Measurements from ENCODE around the gene GPR61.

The GPR61 gene

GRCh38 chr1:109541102-109541501 is 1.4 kb downstream of the GPR61 start:
- Histone ChIP-seq H3K4me1 (ENCODE audit: control insufficient read depth, insufficient read depth, low read length) (peaks cover 7% of the 10 kb centered on the region), H3K36me3 (ENCODE audit: insufficient read depth, low read length) (no peaks in the 10 kb centered on the region), H3K4me2 (ENCODE audit: low read length) (no peak overlapping the region), H3K4me3 (ENCODE audit: low read length) (no peak overlapping the region), H3K27me3 (ENCODE audit: control insufficient read depth, insufficient read depth, low read length) (peaks cover 12% of the 10 kb centered on the region), H3K9ac (ENCODE audit: low read depth, low read length) (no peak overlapping the region), H3K9me3 (replicated peaks; ENCODE audit: low read length) (no peaks in the 10 kb centered on the region)

DNA sequence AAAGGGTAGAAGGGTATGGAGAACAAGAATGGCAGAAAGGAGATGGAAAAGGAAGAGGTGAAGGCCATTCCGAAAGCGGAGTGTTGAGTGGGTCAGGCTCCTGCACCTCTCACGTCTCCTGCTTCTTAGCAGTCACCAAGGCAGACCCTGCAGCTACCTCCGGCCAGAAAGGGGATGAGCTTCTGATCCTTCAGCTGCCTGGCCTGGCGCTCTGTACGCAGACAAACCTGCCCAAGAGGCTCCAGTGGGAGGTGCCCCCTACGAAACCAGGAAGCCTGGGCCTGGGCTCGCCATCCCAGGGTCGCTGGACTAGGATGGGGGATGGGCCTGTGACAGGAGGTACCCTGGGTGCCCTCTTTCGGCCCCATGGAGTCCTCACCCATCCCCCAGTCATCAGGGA is 3.0 kb downstream of the GPR61 start:
- Histone ChIP-seq H3K4me3 (ENCODE audit: low read length) (no peak overlapping the region), H3K4me2 (ENCODE audit: low read length) (no peak overlapping the region), H3K9ac (ENCODE audit: low read depth, low read length) (no peak overlapping the region), H3K27me3 (ENCODE audit: control insufficient read depth, insufficient read depth, low read length) (peaks cover 12% of the 10 kb centered on the region), H3K4me1 (ENCODE audit: control insufficient read depth, insufficient read depth, low read length) (peaks cover 19% of the 10 kb centered on the region), H3K9me3 (replicated peaks; ENCODE audit: low read length) (no peaks in the 10 kb centered on the region), H3K36me3 (ENCODE audit: insufficient read depth, low read length) (no peaks in the 10 kb centered on the region)

DNA sequence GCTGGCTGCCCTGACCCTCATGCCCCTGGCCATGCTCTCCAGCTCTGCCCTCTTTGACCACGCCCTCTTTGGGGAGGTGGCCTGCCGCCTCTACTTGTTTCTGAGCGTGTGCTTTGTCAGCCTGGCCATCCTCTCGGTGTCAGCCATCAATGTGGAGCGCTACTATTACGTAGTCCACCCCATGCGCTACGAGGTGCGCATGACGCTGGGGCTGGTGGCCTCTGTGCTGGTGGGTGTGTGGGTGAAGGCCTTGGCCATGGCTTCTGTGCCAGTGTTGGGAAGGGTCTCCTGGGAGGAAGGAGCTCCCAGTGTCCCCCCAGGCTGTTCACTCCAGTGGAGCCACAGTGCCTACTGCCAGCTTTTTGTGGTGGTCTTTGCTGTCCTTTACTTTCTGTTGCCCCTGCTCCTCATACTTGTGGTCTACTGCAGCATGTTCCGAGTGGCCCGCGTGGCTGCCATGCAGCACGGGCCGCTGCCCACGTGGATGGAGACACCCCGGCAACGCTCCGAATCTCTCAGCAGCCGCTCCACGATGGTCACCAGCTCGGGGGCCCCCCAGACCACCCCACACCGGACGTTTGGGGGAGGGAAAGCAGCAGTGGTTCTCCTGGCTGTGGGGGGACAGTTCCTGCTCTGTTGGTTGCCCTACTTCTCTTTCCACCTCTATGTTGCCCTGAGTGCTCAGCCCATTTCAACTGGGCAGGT is 3.8 kb downstream of the GPR61 start:
- Histone ChIP-seq H3K4me3 (ENCODE audit: low read length) (no peak overlapping the region), H3K27me3 (ENCODE audit: control insufficient read depth, insufficient read depth, low read length) (peaks cover 12% of the 10 kb centered on the region), H3K4me1 (ENCODE audit: control insufficient read depth, insufficient read depth, low read length) (peaks cover 19% of the 10 kb centered on the region), H3K9ac (ENCODE audit: low read depth, low read length) (no peak overlapping the region), H3K36me3 (ENCODE audit: insufficient read depth, low read length) (no peaks in the 10 kb centered on the region), H3K9me3 (replicated peaks; ENCODE audit: low read length) (no peaks in the 10 kb centered on the region), H3K4me2 (ENCODE audit: low read length) (no peak overlapping the region)

DNA sequence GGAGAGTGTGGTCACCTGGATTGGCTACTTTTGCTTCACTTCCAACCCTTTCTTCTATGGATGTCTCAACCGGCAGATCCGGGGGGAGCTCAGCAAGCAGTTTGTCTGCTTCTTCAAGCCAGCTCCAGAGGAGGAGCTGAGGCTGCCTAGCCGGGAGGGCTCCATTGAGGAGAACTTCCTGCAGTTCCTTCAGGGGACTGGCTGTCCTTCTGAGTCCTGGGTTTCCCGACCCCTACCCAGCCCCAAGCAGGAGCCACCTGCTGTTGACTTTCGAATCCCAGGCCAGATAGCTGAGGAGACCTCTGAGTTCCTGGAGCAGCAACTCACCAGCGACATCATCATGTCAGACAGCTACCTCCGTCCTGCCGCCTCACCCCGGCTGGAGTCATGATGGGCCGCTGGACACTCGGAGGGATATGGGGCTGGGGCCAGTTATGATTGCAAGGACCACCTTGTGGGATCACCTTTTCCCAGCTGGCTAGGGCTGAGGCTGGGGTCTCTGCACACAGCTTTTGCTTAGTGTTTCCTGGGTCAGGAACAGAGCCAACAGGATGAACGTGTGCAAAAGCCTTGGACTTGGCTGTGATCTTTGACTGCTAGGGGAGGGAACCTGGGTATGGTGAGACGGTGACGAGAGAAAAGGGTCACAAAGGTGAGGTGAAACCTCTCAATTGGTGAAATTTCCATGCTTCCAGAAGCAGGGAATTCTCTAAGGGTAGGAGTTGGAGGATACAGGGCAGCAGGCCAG is 4.5 kb downstream of the GPR61 start:
- peaks cover 19% of the 10 kb centered on the region for H3K4me1 ChIP-seq (ENCODE audit: control insufficient read depth, insufficient read depth, low read length)

DNA sequence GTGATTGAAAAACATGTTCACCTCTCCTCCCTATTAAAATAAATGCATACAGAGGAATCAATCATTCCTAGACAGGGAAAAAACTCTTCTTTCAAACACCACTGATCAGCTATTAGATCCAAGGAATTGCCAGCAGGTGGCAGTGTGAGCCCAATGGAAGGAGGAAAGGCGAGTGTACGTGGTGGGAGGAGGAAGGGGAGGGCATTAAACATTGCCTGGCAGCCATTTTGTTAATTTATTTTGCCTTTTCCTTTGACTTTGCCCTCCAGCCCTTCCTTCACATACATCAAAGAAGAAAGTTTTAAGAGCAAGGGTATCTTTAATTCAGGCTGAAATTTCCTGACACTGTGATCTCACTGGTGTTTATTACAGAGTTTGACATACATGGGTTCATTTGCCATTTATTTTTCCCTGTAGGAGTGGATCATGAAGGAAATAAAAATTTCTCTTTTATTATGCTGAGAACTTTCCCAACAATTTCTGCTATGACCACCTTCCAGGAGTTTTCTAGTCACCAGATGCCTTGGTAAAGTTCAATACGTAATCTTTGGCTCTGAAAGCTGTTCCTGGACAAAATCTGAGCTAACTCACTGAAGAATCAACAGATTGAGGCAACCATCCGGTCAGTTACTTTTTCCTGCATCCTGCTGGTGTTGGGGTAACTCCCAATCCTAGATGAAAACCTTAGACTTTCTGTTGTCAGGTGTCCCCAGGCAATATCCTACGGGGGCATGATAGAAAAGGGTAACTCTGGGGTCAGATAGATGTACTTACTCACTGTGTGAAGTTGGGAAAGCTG is 6.8 kb downstream of the GPR61 start:
- H3K9ac ChIP-seq (ENCODE audit: low read depth, low read length) = peak overlapping the region; percentile 99
- H3K9me3 ChIP-seq (replicated peaks; ENCODE audit: low read length) = no peaks in the 10 kb centered on the region
- H3K4me1 ChIP-seq (ENCODE audit: control insufficient read depth, insufficient read depth, low read length) = peaks cover 35% of the 10 kb centered on the region
- peak overlapping the region; percentile 99 for H3K4me3 ChIP-seq (ENCODE audit: low read length)
- no peaks in the 10 kb centered on the region for H3K36me3 ChIP-seq (ENCODE audit: insufficient read depth, low read length)
- H3K4me2 ChIP-seq (ENCODE audit: low read length) = peak overlapping the region; percentile 92
- peaks cover 5% of the 10 kb centered on the region for H3K27me3 ChIP-seq (ENCODE audit: control insufficient read depth, insufficient read depth, low read length)

More for the DNA sequence above, 4.5 kb downstream of the GPR61 start:
- H3K36me3 ChIP-seq (ENCODE audit: insufficient read depth, low read length) = no peaks in the 10 kb centered on the region
- no peak overlapping the region for H3K4me2 ChIP-seq (ENCODE audit: low read length)
- H3K9ac ChIP-seq (ENCODE audit: low read depth, low read length) = no peak overlapping the region
- H3K9me3 ChIP-seq (replicated peaks; ENCODE audit: low read length) = no peaks in the 10 kb centered on the region
- no peak overlapping the region for H3K4me3 ChIP-seq (ENCODE audit: low read length)
- H3K27me3 ChIP-seq (ENCODE audit: control insufficient read depth, insufficient read depth, low read length) = peaks cover 12% of the 10 kb centered on the region

GRCh38 chr1:109547463-109548320 is 8.0 kb downstream of the GPR61 start:
- H3K4me2 ChIP-seq (ENCODE audit: low read length) = peak overlapping the region; percentile 92
- H3K36me3 ChIP-seq (ENCODE audit: insufficient read depth, low read length) = peaks cover 3% of the 10 kb centered on the region
- H3K27me3 ChIP-seq (ENCODE audit: control insufficient read depth, insufficient read depth, low read length) = no peaks in the 10 kb centered on the region
- H3K9ac ChIP-seq (ENCODE audit: low read depth, low read length) = peak overlapping the region; percentile 99
- peak overlapping the region; percentile 99 for H3K4me3 ChIP-seq (ENCODE audit: low read length)
- no peaks in the 10 kb centered on the region for H3K9me3 ChIP-seq (replicated peaks; ENCODE audit: low read length)
- peaks cover 30% of the 10 kb centered on the region for H3K4me1 ChIP-seq (ENCODE audit: control insufficient read depth, insufficient read depth, low read length)

DNA sequence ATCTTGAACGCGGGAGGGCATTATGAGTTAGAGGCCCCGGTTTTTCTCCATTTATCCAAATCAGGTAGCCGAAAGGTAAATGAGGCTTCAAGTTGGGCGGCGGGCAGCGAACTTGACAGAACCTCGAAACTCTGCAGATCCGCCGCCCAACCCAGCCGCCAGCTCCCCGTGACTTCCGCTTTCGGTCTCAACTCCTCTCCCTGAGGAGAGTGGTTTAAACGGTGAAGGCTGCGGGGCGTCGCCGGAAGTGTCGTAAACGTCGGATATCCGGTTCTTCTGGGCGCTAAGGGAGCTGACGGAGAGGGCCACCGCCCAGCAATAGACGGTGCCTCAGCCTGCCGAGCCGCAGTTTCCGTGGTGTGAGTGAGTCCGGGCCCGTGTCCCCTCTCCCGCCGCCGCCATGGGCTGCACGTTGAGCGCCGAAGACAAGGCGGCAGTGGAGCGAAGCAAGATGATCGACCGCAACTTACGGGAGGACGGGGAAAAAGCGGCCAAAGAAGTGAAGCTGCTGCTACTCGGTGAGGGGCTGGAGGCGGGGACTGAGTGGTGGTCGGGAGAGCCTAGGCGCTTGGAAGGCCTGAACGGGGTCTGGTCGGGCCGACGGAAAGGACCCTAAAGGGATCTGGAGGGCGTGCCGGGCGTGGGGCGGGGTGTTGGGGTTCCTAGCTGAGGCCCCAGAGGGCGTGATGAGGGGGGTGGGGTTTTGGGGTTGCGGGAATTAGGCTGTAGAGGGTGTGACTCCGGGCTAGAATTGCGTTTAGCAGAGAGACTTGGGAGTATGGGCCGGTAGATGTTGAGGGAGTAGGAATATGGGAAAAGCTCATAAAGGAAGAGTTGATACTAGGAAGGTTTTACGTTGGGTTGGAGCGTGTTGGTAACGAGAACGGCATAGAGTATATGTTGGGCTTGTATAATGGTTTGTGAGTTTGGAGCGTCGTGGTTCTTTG is 8.9 kb downstream of the GPR61 start, which contains the start of gene GNAI3:
TSS of gene GNAI3 (plus strand) at position 295 of the 947 bp plus-strand sequence. CDS start at position 401, 106 bp downstream.
- peak within 1 kb of the TSS; percentile 99 for H3K9ac ChIP-seq (ENCODE audit: low read depth, low read length)
- H3K27me3 ChIP-seq (ENCODE audit: control insufficient read depth, insufficient read depth, low read length) = no peaks in the 10 kb centered on the region
- peaks cover 30% of the 10 kb centered on the region for H3K4me1 ChIP-seq (ENCODE audit: control insufficient read depth, insufficient read depth, low read length)
- peak within 1 kb of the TSS; percentile 92 for H3K4me2 ChIP-seq (ENCODE audit: low read length)
- peak within 1 kb of the TSS; percentile 99 for H3K4me3 ChIP-seq (ENCODE audit: low read length)
- H3K36me3 ChIP-seq (ENCODE audit: insufficient read depth, low read length) = peaks cover 3% of the 10 kb centered on the region
- no peaks in the 10 kb centered on the region for H3K9me3 ChIP-seq (replicated peaks; ENCODE audit: low read length)

DNA sequence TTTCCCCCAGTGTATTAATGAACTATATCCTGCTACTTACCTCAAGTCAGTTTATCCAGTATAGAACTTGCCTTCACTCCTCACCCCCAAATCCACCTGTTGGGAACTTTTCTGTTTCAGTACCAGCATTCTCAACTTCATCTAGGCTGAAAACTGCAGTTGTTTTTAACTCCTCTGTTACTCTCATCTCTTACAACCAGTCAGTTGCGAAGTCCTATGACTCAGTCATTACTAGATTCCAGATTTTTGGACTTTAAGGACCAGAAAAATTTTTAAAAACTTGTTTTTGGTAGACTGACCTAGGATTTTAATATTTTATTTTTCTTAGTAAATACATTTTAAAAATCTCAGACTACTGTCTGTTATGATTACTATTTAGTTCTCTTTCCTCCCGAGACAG is 16.9 kb downstream of the GPR61 start:
- Histone ChIP-seq H3K4me3 (ENCODE audit: low read length) (no peak overlapping the region), H3K4me2 (ENCODE audit: low read length) (no peak overlapping the region), H3K4me1 (ENCODE audit: control insufficient read depth, insufficient read depth, low read length) (peaks cover 9% of the 10 kb centered on the region), H3K27me3 (ENCODE audit: control insufficient read depth, insufficient read depth, low read length) (no peaks in the 10 kb centered on the region), H3K36me3 (ENCODE audit: insufficient read depth, low read length) (peaks cover 9% of the 10 kb centered on the region), H3K9ac (ENCODE audit: low read depth, low read length) (no peak overlapping the region), H3K9me3 (replicated peaks; ENCODE audit: low read length) (no peaks in the 10 kb centered on the region)

DNA sequence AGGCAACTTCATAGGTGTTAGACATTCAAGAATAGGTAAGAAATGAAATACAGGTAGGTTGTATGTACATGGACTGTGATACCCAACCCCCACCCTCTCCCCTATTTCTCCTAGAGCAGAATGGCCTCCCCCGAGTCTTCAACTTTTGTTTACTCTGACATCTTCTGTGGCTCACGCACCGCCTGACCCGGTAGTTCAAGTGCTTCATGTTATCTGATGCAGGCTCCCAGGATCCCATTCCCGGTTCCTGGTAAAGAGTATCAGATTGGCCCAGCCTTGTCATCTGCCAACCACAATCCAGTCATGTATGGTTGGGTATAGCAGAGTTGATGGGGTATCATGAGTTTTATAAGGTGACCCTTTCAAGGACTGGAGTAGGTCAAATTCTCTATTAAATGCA is 17.8 kb downstream of the GPR61 start:
- Histone ChIP-seq H3K4me1 (ENCODE audit: control insufficient read depth, insufficient read depth, low read length) (peaks cover 9% of the 10 kb centered on the region), H3K36me3 (ENCODE audit: insufficient read depth, low read length) (peaks cover 6% of the 10 kb centered on the region), H3K9me3 (replicated peaks; ENCODE audit: low read length) (no peaks in the 10 kb centered on the region), H3K4me3 (ENCODE audit: low read length) (no peak overlapping the region), H3K4me2 (ENCODE audit: low read length) (no peak overlapping the region), H3K9ac (ENCODE audit: low read depth, low read length) (no peak overlapping the region), H3K27me3 (ENCODE audit: control insufficient read depth, insufficient read depth, low read length) (no peaks in the 10 kb centered on the region)

GRCh38 chr1:109559995-109560394 is 20.3 kb downstream of the GPR61 start:
- Histone ChIP-seq H3K4me3 (ENCODE audit: low read length) (no peak overlapping the region), H3K36me3 (ENCODE audit: insufficient read depth, low read length) (peaks cover 6% of the 10 kb centered on the region)

More at GRCh38 chr1:109559995-109560394, 20.3 kb downstream of the GPR61 start:
- peaks cover 17% of the 10 kb centered on the region for H3K4me1 ChIP-seq (ENCODE audit: control insufficient read depth, insufficient read depth, low read length)
- no peak overlapping the region for H3K4me2 ChIP-seq (ENCODE audit: low read length)
- no peaks in the 10 kb centered on the region for H3K9me3 ChIP-seq (replicated peaks; ENCODE audit: low read length)
- H3K9ac ChIP-seq (ENCODE audit: low read depth, low read length) = no peak overlapping the region
- H3K27me3 ChIP-seq (ENCODE audit: control insufficient read depth, insufficient read depth, low read length) = no peaks in the 10 kb centered on the region
